H1 (cell line): ENCODE results near the gene NOL9. TPM values are rescaled to one million over a fixed set of nuclear protein-coding genes. Genes with fewer than 3 reads are reported as not detected.

Experiments
- CTCF ChIA-PET: fragments of 300-600 bp; sonication (Branson Sonifier 250); formaldehyde crosslinking; loops from one replicate; lab custom pipeline; 2021; ENCODE audit not compliant: partially characterized antibody; lab: Charles Lee
- POLR2A ChIA-PET: fragments of 300-600 bp; sonication (Branson Sonifier 250); formaldehyde crosslinking; loops from one replicate; lab custom pipeline; 2021; ENCODE audit warnings: inconsistent platforms; ENCODE audit not compliant: partially characterized antibody; lab: Charles Lee
- DNase-seq, 2 experiments: peaks; one replicate each; pipeline versions ENCODE4 v3.0.0 to v3.0.0-alpha.2; 2010 to 2022; ENCODE audit warnings: low spot score in 2 of 2, low read depth in 1 of 2, mixed read lengths in 1 of 2
- FAIRE-seq: peaks from 2 replicates; lab custom pipeline; 2011; peaks lifted over from hg19 to GRCh38; lab: Jason Lieb, UNC
- H2AFZ ChIP-seq: 2 replicates; pipeline ENCODE4 v1.8.1; 2012; ENCODE audit warnings: low read length, inconsistent platforms
- H2AK5ac ChIP-seq: 2 replicates; pipeline ENCODE4 v1.6.1; 2013; ENCODE audit warnings: low read depth, low read length
- H2BK120ac ChIP-seq: replicated peaks from 2 replicates; pipeline ENCODE3; 2013; ENCODE audit warnings: low read depth, low read length, inconsistent platforms
- H2BK12ac ChIP-seq: 2 replicates; pipeline ENCODE4 v1.6.1; 2013; ENCODE audit warnings: low read depth, low read length
- H2BK15ac ChIP-seq: 2 replicates; pipeline ENCODE4 v1.6.1; 2013; ENCODE audit warnings: low read length
- H2BK20ac ChIP-seq: 2 replicates; pipeline ENCODE4 v1.6.1; 2013; ENCODE audit warnings: low read length
- H2BK5ac ChIP-seq: 2 replicates; pipeline ENCODE4 v1.6.1; 2013; ENCODE audit warnings: low read depth, low read length
- H3K14ac ChIP-seq: 2 replicates; pipeline ENCODE4 v1.6.1; 2013; ENCODE audit warnings: inconsistent platforms; ENCODE audit not compliant: insufficient read length
- H3K18ac ChIP-seq: 2 replicates; pipeline ENCODE4 v1.6.1; 2013; ENCODE audit warnings: low read length; ENCODE audit errors: extremely low read depth
- H3K23ac ChIP-seq: 2 replicates; pipeline ENCODE4 v1.6.1; 2013; ENCODE audit warnings: inconsistent platforms; ENCODE audit not compliant: insufficient read length
- H3K23me2 ChIP-seq: 2 replicates; pipeline ENCODE4 v1.6.1; 2013; ENCODE audit warnings: low read depth, low read length
- H3K27ac ChIP-seq: 2 replicates; pipeline ENCODE4 v1.6.1; 2011; ENCODE audit warnings: low read depth, low read length, inconsistent platforms
- H3K27me3 ChIP-seq, 4 experiments: replicated peaks in 1 of 4; 1 replicate in 1 of 4; 2 replicates in 3 of 4; pipeline versions ENCODE4 v1.6.1 to v1.8.1; 2011 to 2013; ENCODE audit warnings: low read length in 3 of 4, mild to moderate bottlenecking in 3 of 4, inconsistent platforms in 2 of 4, mixed read lengths in 2 of 4, moderate library complexity in 1 of 4; ENCODE audit not compliant: control insufficient read depth in 3 of 4, insufficient read depth in 3 of 4; ENCODE audit errors: extremely low read depth in 1 of 4
- H3K36me3 ChIP-seq, 4 experiments: 2 replicates each; pipeline versions ENCODE4 v1.6.1 to v1.8.1; 2011 to 2013; ENCODE audit warnings: mild to moderate bottlenecking in 4 of 4, low read length in 3 of 4, moderate library complexity in 2 of 4, control low read depth in 1 of 4, inconsistent platforms in 1 of 4; ENCODE audit not compliant: insufficient read depth in 4 of 4, control insufficient read depth in 2 of 4
- H3K4ac ChIP-seq: replicated peaks from 2 replicates; pipeline ENCODE3; 2013; ENCODE audit warnings: low read length, low read depth, mixed read lengths, inconsistent platforms; ENCODE audit not compliant: insufficient read length
- H3K4me1 ChIP-seq, 4 experiments: replicated peaks in 1 of 4; 1 replicate in 1 of 4; 2 replicates in 3 of 4; pipeline versions ENCODE4 v1.6.1 to v1.8.1; 2011 to 2013; ENCODE audit warnings: low read length in 3 of 4, inconsistent platforms in 2 of 4, mixed read lengths in 1 of 4; ENCODE audit not compliant: insufficient read depth in 4 of 4, control insufficient read depth in 3 of 4
- H3K4me2 ChIP-seq, 2 experiments: 2 replicates each; pipeline versions ENCODE4 v1.6.1 to v1.8.1; 2011 to 2013; ENCODE audit warnings: low read depth in 2 of 2, low read length in 2 of 2, control low read depth in 1 of 2, inconsistent platforms in 1 of 2, mild to moderate bottlenecking in 1 of 2; ENCODE audit not compliant: insufficient read depth in 1 of 2
- H3K4me3 ChIP-seq, 4 experiments: fragments of 200-600, 300-600 bp in 1 of 4; sonication (generic), shearing (Covaris generic), sonication (Bioruptor Twin) in 1 of 4; 2 replicates each; pipeline versions ENCODE4 v1.5.1 to v1.8.1; 2011 to 2016; ENCODE audit warnings: low read length in 4 of 4, low read depth in 3 of 4, control low read depth in 2 of 4, inconsistent platforms in 2 of 4, mild to moderate bottlenecking in 2 of 4, mixed read lengths in 1 of 4, moderate library complexity in 1 of 4; ENCODE audit not compliant: insufficient read depth in 2 of 4; ENCODE audit errors: extremely low read depth in 1 of 4
- H3K56ac ChIP-seq: replicated peaks from 2 replicates; pipeline ENCODE3; 2013; ENCODE audit warnings: low read depth, mild to moderate bottlenecking, mixed read lengths, low read length, inconsistent platforms; ENCODE audit not compliant: insufficient read length
- H3K79me1 ChIP-seq: 2 replicates; pipeline ENCODE4 v1.6.1; 2013; ENCODE audit warnings: low read depth, low read length, control low read depth
- H3K79me2 ChIP-seq, 2 experiments: 2 replicates each; pipeline versions ENCODE4 v1.6.1 to v1.8.1; 2012 to 2013; ENCODE audit warnings: low read length in 2 of 2, mild to moderate bottlenecking in 2 of 2, inconsistent platforms in 1 of 2; ENCODE audit not compliant: insufficient read depth in 2 of 2, control insufficient read depth in 1 of 2
- H3K9ac ChIP-seq, 4 experiments: replicated peaks in 1 of 4; 1 replicate in 1 of 4; 2 replicates in 3 of 4; pipeline versions ENCODE4 v1.6.1 to v1.8.1; 2011 to 2013; ENCODE audit warnings: low read depth in 3 of 4, low read length in 3 of 4, control low read depth in 2 of 4, mild to moderate bottlenecking in 2 of 4, moderate library complexity in 2 of 4, inconsistent platforms in 1 of 4; ENCODE audit errors: extremely low read depth in 1 of 4
- H3K9me3 ChIP-seq, 2 experiments: 2 replicates each; pipeline versions ENCODE4 v1.6.1 to v1.8.1; 2012 to 2013; ENCODE audit warnings: mild to moderate bottlenecking in 2 of 2, moderate library complexity in 2 of 2, control low read depth in 1 of 2, inconsistent platforms in 1 of 2, low read depth in 1 of 2, low read length in 1 of 2, mixed read lengths in 1 of 2; ENCODE audit not compliant: insufficient read depth in 2 of 2
- H4K20me1 ChIP-seq, 2 experiments: replicated peaks in 1 of 2; 2 replicates each; pipeline versions ENCODE3 to v1.8.1; 2011 to 2013; ENCODE audit warnings: inconsistent platforms in 2 of 2, low read length in 2 of 2, mild to moderate bottlenecking in 1 of 2; ENCODE audit not compliant: insufficient read depth in 2 of 2, control insufficient read depth in 1 of 2
- H4K5ac ChIP-seq: 2 replicates; pipeline ENCODE4 v1.6.1; 2013; ENCODE audit warnings: low read length, low read depth, mixed read lengths, inconsistent platforms; ENCODE audit not compliant: insufficient read length
- H4K8ac ChIP-seq: 2 replicates; pipeline ENCODE4 v1.8.0; 2013; ENCODE audit warnings: mild to moderate bottlenecking, moderate library complexity, low read length, inconsistent platforms; ENCODE audit not compliant: insufficient read depth; ENCODE audit errors: extremely low read depth
- H4K91ac ChIP-seq: replicated peaks from 2 replicates; pipeline ENCODE3; 2013; ENCODE audit warnings: low read length, mixed read lengths, inconsistent platforms; ENCODE audit not compliant: insufficient read length
- CTBP2 ChIP-seq: IDR thresholded peaks from 2 replicates; pipeline ENCODE4 v1.7.0; 2011; ENCODE audit warnings: borderline replicate concordance, mild to moderate bottlenecking, moderate library complexity, mixed read lengths, low read length; ENCODE audit not compliant: insufficient read depth, insufficient read length
- FOSL1 ChIP-seq: IDR thresholded peaks from 2 replicates; pipeline ENCODE4 v1.6.1; 2011; ENCODE audit warnings: mild to moderate bottlenecking, low read depth, low read length, moderate library complexity; ENCODE audit not compliant: insufficient read depth
- JUND ChIP-seq: IDR thresholded peaks from 2 replicates; pipeline ENCODE4 v1.6.1; 2011; ENCODE audit warnings: mild to moderate bottlenecking, improper control_type of control experiment, low read length
- MAFK ChIP-seq: IDR thresholded peaks from 2 replicates; pipeline ENCODE4 v1.6.1; 2012; ENCODE audit warnings: low read depth, mild to moderate bottlenecking, improper control_type of control experiment, low read length
- PHF8 ChIP-seq: fragments of 200-600 bp; sonication (generic); conservative IDR thresholded peaks from 2 replicates; pipeline ENCODE4 v1.7.1; 2012; ENCODE audit warnings: low read depth, mild to moderate bottlenecking, inconsistent platforms, low read length, moderate library complexity
- POU5F1 ChIP-seq: IDR thresholded peaks from 2 replicates; pipeline ENCODE4 v1.6.1; 2011; ENCODE audit warnings: low read depth, mild to moderate bottlenecking, low read length, moderate library complexity
- RAD21 ChIP-seq, 2 experiments: IDR thresholded peaks in 1 of 2; conservative IDR thresholded peaks in 1 of 2; 2 replicates each; pipeline ENCODE4 v1.6.1; 2011; ENCODE audit warnings: low read depth in 2 of 2, low read length in 2 of 2, improper control_type of control experiment in 1 of 2, inconsistent platforms in 1 of 2, mild to moderate bottlenecking in 1 of 2, moderate library complexity in 1 of 2
- SAP30 ChIP-seq: fragments of 300-600 bp; sonication (generic); IDR thresholded peaks from 2 replicates; pipeline ENCODE4 v1.7.1; 2012; ENCODE audit warnings: low read length, moderate library complexity, mild to moderate bottlenecking, inconsistent platforms; ENCODE audit not compliant: insufficient read depth, insufficient replicate concordance
- SIN3A ChIP-seq, 2 experiments: IDR thresholded peaks in 1 of 2; conservative IDR thresholded peaks in 1 of 2; 2 replicates each; pipeline ENCODE4 v1.6.1; 2011 to 2012; ENCODE audit warnings: low read length in 2 of 2, improper control_type of control experiment in 1 of 2, low read depth in 1 of 2, mild to moderate bottlenecking in 1 of 2
- SIX5 ChIP-seq: IDR thresholded peaks from 2 replicates; pipeline ENCODE4 v1.6.1; 2011; ENCODE audit warnings: mild to moderate bottlenecking, low read depth, low read length
- SP2 ChIP-seq: IDR thresholded peaks from 2 replicates; pipeline ENCODE4 v1.6.1; 2012; ENCODE audit warnings: mild to moderate bottlenecking, low read length, inconsistent platforms
- SP4 ChIP-seq: IDR thresholded peaks from 2 replicates; pipeline ENCODE4 v1.6.1; 2012; ENCODE audit warnings: low read length, inconsistent platforms
- WGBS, 2 experiments: shearing (Covaris generic) in 1 of 2; methylation state at CpG; one replicate each; pipeline versions ENCODE4 v1.1.6 to v1.1.7; 2013 to 2015; ENCODE audit warnings: low lambda C conversion rate in 2 of 2, mixed read lengths in 2 of 2, inconsistent platforms in 1 of 2, low coverage in 1 of 2, missing lambda C conversion rate in 1 of 2; ENCODE audit not compliant: insufficient replicate concordance in 2 of 2, insufficient coverage in 1 of 2, insufficient read length in 1 of 2; ENCODE audit errors: extremely low coverage in 1 of 2, missing lambda C conversion rate in 1 of 2; 5-methylcytosine and 5-hydroxymethylcytosine counted together
- polyA plus RNA-seq, 7 experiments: library from polyadenylated mRNA; depleted of rRNA in 3 of 7; stranded (reverse) in 5 of 7; unstranded in 2 of 7; fragments of >200 nt in 5 of 7; fragments of 200-250 nt in 2 of 7; gene quantifications; 1 replicate in 5 of 7; 2 replicates in 1 of 7; 4 replicates in 1 of 7; pipeline versions ENCODE4 v1.2.1 to v1.2.3, GENCODE V29; 2011 to 2013; ENCODE audit warnings: missing spikeins in 2 of 7, mixed read lengths in 2 of 7
- total RNA-seq: library from RNA; stranded (reverse); fragmentation: NEBNext Ultra II Directional; extraction: Animal tissue kit (Norgen Biotek cat#: 25700); gene quantifications from 2 replicates; pipeline ENCODE4 v1.2.1, GENCODE V29; 2021
- TF ChIP-seq, protein P1 (sequence below): IDR thresholded peaks from 2 replicates; pipeline ENCODE4 v1.6.1; 2011; ENCODE audit warnings: low read length, improper control_type of control experiment

The NOL9 gene
- total and polyA plus RNA-seq, 2 of the 8 experiments (the other 6 are each of a cell fraction or from before 2014, with no cell fraction given) = 17.1 to 38.1 TPM

DNA sequence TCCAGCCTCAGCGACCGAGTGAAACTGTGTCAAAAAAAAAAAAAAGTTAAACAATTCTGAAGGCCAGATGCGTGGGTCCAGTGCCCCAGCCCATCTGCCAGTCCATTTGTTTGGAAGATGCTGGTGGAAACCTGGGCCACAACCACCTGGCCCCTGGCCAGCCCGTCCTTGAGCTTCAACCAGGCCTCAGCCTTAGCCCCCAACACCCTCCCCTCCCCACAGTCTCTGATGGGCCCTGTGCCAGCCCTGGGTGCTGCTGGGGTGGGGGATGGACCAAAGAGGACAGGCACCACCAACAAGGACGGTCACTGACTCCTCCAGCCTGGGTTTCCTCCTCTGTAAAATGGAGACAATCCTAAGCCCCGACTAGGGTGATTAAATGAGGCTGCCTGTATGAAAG lies 43.3 kb downstream of the NOL9 start:
- H2AK5ac ChIP-seq = no peak overlapping the region
- H3K79me2 ChIP-seq = no peaks in the 10 kb centered on the region
- no peak overlapping the region for H4K5ac ChIP-seq
- no peak overlapping the region for H4K8ac ChIP-seq
- no peak overlapping the region for H2BK120ac ChIP-seq
- H2BK15ac ChIP-seq = no peak overlapping the region
- no peak overlapping the region for H3K4ac ChIP-seq
- H2AFZ ChIP-seq = no peak overlapping the region
- no peak overlapping the region for H3K4me3 ChIP-seq
- FAIRE-seq (no peak), DNase-seq (no peak)
- no peaks in the 10 kb centered on the region for H3K9me3 ChIP-seq
- no peaks in the 10 kb centered on the region for H3K27me3 ChIP-seq
- no peaks in the 10 kb centered on the region for H4K20me1 ChIP-seq
- no peak overlapping the region for H3K18ac ChIP-seq
- no peaks in the 10 kb centered on the region for H3K23me2 ChIP-seq
- WGBS, 2 experiments = 90% methylated on average over 6 of the region's 6 CpGs; no CpG with 5 or more reads in 1 of the 2 experiments
- no peaks in the 10 kb centered on the region for H3K36me3 ChIP-seq
- H3K14ac ChIP-seq = no peak overlapping the region
- H2BK5ac ChIP-seq = no peak overlapping the region
- ChIA-PET POLR2A (no interaction called here), CTCF (interaction anchor here (0.6 to 1.2 kb wide), 3 partner anchors 30 to 81 kb away, joined by 3 to 6 read pairs (median 3); no protein-coding TSS in a partner anchor)
- no peak overlapping the region for H4K91ac ChIP-seq
- no peak overlapping the region for H3K4me2 ChIP-seq
- H2BK20ac ChIP-seq = no peak overlapping the region
- H3K4me1 ChIP-seq = no peaks in the 10 kb centered on the region; a peak in 3 of 7 replicates
- H2BK12ac ChIP-seq = no peak overlapping the region
- no peak overlapping the region for H3K56ac ChIP-seq
- H3K23ac ChIP-seq = no peak overlapping the region
- no peak overlapping the region for H3K27ac ChIP-seq
- H3K9ac ChIP-seq = no peak overlapping the region
- H3K79me1 ChIP-seq = no peaks in the 10 kb centered on the region
- TF ChIP-seq SP4 (no peak), SAP30 (no peak), SIN3A (conservative IDR thresholded peaks at IDR 0.05 in 1 of 2, IDR thresholded peaks at IDR 0.05 in 1 of 2; ENCODE audit: low read depth in 1 of 2, low read length in 2 of 2) (no peak), SP2 (no peak), CTBP2 (no peak), PHF8 (no peak), POU5F1 (no peak), FOSL1 (no peak), RAD21 (IDR thresholded peaks at IDR 0.05 in 1 of 2, conservative IDR thresholded peaks at IDR 0.05 in 1 of 2; ENCODE audit: low read depth in 2 of 2, low read length in 2 of 2) (no peak), MAFK (no peak), SIX5 (no peak), JUND (no peak)
- TF ChIP-seq, protein P1, sequence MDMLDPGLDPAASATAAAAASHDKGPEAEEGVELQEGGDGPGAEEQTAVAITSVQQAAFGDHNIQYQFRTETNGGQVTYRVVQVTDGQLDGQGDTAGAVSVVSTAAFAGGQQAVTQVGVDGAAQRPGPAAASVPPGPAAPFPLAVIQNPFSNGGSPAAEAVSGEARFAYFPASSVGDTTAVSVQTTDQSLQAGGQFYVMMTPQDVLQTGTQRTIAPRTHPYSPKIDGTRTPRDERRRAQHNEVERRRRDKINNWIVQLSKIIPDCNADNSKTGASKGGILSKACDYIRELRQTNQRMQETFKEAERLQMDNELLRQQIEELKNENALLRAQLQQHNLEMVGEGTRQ = no peak
